Astrocyte of the cerebellum (primary cell): ENCODE data around the gene SPAG5.

Experiments used
- DNase-seq: peaks from one replicate; pipeline ENCODE4 v3.0.0-alpha.2; 2011; ENCODE audit warnings: low read depth
- H3K4me3 ChIP-seq: 2 replicates; pipeline ENCODE4 v1.5.1; 2011; ENCODE audit warnings: mild to moderate bottlenecking, low read depth, low read length, moderate library complexity
- in situ Hi-C: cut with HindIII; loops from 2 replicates; pipeline ENCODE4 v1.10.0; 2017; ENCODE audit warnings: low sequenced_read_pairs
- TF ChIP-seq, protein P1 (sequence below): IDR thresholded peaks from 2 replicates; pipeline ENCODE4 v1.5.1; 2012; ENCODE audit warnings: low read length, low read depth, moderate library complexity, mild to moderate bottlenecking; ENCODE audit errors: missing control alignments

SPAG5 gene

GRCh38 chr17:28570716-28571360 is 28.0 kb downstream of the SPAG5 start:
- in situ Hi-C loops: no loop called here
- TF ChIP-seq, protein P1, sequence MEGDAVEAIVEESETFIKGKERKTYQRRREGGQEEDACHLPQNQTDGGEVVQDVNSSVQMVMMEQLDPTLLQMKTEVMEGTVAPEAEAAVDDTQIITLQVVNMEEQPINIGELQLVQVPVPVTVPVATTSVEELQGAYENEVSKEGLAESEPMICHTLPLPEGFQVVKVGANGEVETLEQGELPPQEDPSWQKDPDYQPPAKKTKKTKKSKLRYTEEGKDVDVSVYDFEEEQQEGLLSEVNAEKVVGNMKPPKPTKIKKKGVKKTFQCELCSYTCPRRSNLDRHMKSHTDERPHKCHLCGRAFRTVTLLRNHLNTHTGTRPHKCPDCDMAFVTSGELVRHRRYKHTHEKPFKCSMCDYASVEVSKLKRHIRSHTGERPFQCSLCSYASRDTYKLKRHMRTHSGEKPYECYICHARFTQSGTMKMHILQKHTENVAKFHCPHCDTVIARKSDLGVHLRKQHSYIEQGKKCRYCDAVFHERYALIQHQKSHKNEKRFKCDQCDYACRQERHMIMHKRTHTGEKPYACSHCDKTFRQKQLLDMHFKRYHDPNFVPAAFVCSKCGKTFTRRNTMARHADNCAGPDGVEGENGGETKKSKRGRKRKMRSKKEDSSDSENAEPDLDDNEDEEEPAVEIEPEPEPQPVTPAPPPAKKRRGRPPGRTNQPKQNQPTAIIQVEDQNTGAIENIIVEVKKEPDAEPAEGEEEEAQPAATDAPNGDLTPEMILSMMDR: no peak
- DNase-seq: no peak
- H3K4me3 ChIP-seq: peak overlapping the region; percentile 97

DNA sequence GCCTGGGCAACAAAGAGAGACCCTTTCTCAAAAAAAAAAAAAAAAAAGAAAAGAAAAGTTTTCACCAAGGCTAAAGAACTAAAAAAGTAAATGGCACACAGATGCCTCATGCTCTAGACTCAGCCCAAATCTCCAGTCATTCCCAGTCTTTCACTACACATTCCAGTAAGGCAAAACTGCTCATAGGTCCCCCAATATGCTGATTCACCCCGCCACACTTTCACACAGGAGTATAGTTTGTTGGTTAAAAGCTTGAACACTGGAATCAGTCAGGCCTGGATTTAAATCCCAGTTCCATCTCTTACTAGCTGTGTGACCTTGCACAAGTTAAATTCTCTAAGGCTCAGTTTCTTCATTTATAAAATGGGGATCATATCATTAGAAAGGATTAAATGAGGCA is 29.4 kb downstream of the SPAG5 start:
- TF ChIP-seq, protein P1: no peak
- DNase-seq: no peak
- in situ Hi-C loops: no loop called here
- no peak overlapping the region for H3K4me3 ChIP-seq

- DNase-seq: no peak
- H3K4me3 ChIP-seq: no peak overlapping the region
- TF ChIP-seq, protein P1: no peak
- in situ Hi-C loops: no loop called here
Observed at GRCh38 chr17:28567604-28568003, 31.2 kb downstream of the SPAG5 start.

GRCh38 chr17:28563475-28563874 is 35.4 kb downstream of the SPAG5 start:
- TF ChIP-seq, protein P1: no peak
- DNase-seq: peak; percentile 24
- no peak overlapping the region for H3K4me3 ChIP-seq
- in situ Hi-C loops: no loop called here

DNA sequence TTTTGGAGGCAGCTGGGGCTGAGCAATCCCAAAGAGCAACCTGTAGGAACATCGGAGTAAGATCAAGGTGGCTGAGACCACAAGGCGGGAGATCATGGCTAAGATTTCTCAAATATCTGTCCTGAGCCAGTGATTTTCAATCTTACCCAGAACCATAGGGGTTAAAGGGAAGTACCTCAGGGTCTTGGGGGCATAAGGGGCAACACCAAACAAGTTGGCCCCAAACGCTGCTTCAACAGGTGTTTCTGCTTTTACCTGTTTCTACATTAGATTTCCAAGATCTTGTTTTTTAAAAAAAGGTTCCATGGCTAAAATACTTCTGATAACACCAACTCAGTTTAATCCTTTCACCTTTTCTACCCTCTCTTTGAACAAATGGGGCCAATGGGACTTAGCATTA is 43.8 kb downstream of the SPAG5 start:
- in situ Hi-C loops: no loop called here
- DNase-seq: no peak
- no peak overlapping the region for H3K4me3 ChIP-seq
- TF ChIP-seq, protein P1: no peak

GRCh38 chr17:28554565-28554964 is 44.3 kb downstream of the SPAG5 start:
- TF ChIP-seq, protein P1: no peak
- no peak overlapping the region for H3K4me3 ChIP-seq
- in situ Hi-C loops: no loop called here
- DNase-seq: no peak

DNA sequence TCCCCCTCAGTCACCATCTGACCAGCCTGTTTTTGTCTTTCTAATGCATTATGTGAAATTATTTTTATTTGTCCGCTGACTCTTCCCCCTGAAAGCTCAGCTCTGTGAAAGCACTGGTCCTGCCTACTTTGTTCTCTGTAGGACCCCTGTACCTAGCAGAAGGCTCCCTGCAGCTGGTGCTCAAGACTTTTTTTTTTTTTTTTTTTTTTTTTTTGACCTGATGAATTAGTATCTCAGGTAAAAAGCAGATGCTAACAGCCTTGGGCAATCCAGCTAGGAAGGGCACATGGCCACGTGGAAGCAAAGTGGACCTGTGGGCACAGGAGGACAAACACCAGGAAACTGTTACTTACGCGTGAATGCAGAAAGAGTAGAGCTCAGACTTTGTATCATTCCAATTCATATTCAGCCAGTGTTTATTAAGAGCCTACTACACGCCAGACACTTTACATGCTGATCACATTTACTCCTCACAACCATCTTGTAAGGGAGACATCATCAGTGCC is 45.8 kb downstream of the SPAG5 start:
- no peak for DNase-seq
- H3K4me3 ChIP-seq: no peak overlapping the region
- TF ChIP-seq, protein P1: no peak
- in situ Hi-C loops: no loop called here
